Chondrocyte (in vitro differentiated cells): ENCODE data around the gene DNAJC3. TPM values are rescaled to one million over a fixed set of nuclear protein-coding genes. Genes with fewer than 3 reads are reported as not detected.
"Not testable (repeated sequence)": the region's sequence is repeated elsewhere in the genome, so short reads cannot be mapped to it uniquely, and the experiment has no call there.

ENCODE experiments used
- DNase-seq: peaks from one replicate; pipeline ENCODE4 v3.0.0; 2021; ENCODE audit warnings: mixed read lengths, low spot score
- H3K27ac Mint-ChIP-seq: one replicate; pipeline ENCODE4 v1.8.0; 2021; ENCODE audit warnings: mild to moderate bottlenecking, moderate library complexity, mixed read lengths; ENCODE audit not compliant: unreplicated experiment
- H3K27me3 Mint-ChIP-seq: 2 replicates; pipeline ENCODE4 v1.8.0; 2021; ENCODE audit warnings: low read depth, mixed read lengths
- H3K36me3 Mint-ChIP-seq: 2 replicates; pipeline ENCODE4 v1.8.0; 2021; ENCODE audit warnings: low read depth, mixed read lengths
- H3K4me1 Mint-ChIP-seq: 2 replicates; pipeline ENCODE4 v1.8.0; 2021; ENCODE audit warnings: low read depth, mild to moderate bottlenecking, mixed read lengths
- H3K4me3 Mint-ChIP-seq: one replicate; pipeline ENCODE4 v1.8.0; 2021; ENCODE audit warnings: mild to moderate bottlenecking, moderate library complexity, mixed read lengths; ENCODE audit not compliant: unreplicated experiment
- H3K9me3 Mint-ChIP-seq: 2 replicates; pipeline ENCODE4 v1.8.0; 2021; ENCODE audit warnings: low read depth, mixed read lengths
- CTCF ChIP-seq: fragments of 200-600 bp; sonication (generic); IDR thresholded peaks from 2 replicates; pipeline ENCODE4 v1.5.0; 2021; ENCODE audit warnings: antibody characterized with exemption, mild to moderate bottlenecking, moderate library complexity
- total RNA-seq: library from RNA; stranded (reverse); gene quantifications from 3 replicates; pipeline ENCODE4 v1.2.1, GENCODE V29; 2021

DNAJC3 gene
- total RNA-seq, 1 donor from 2014 or later, result 53.9 TPM

- H3K36me3 Mint-ChIP-seq, result peaks cover 20% of the 10 kb centered on the region
- no peak overlapping the region for H3K4me3 Mint-ChIP-seq
- peaks cover 10% of the 10 kb centered on the region for H3K4me1 Mint-ChIP-seq
- no peaks in the 10 kb centered on the region for H3K27me3 Mint-ChIP-seq
- TF ChIP-seq CTCF, result no peak
- no peak overlapping the region for H3K27ac Mint-ChIP-seq
- DNase-seq, result no peak
- H3K9me3 Mint-ChIP-seq, result peaks cover 8% of the 10 kb centered on the region
Observed at GRCh38 chr13:95710313-95710712, 33.4 kb downstream of the DNAJC3 start.

- not testable (repeated sequence) for H3K27ac Mint-ChIP-seq, H3K27me3 Mint-ChIP-seq, H3K9me3 Mint-ChIP-seq, H3K4me1 Mint-ChIP-seq, DNase-seq, H3K4me3 Mint-ChIP-seq
- H3K36me3 Mint-ChIP-seq, result peaks cover 20% of the 10 kb centered on the region
Observed at GRCh38 chr13:95712846-95713245, 35.9 kb downstream of the DNAJC3 start.

GRCh38 chr13:95713651-95714050 is 36.7 kb downstream of the DNAJC3 start:
- Mint-ChIP-seq H3K27ac (no peak overlapping the region), H3K4me1 (peaks cover 3% of the 10 kb centered on the region), H3K4me3 (no peak overlapping the region), H3K27me3 (no peaks in the 10 kb centered on the region), H3K9me3 (peaks cover 8% of the 10 kb centered on the region), H3K36me3 (peaks cover 20% of the 10 kb centered on the region)
- no peak for TF ChIP-seq CTCF
- DNase-seq, result no peak

- Mint-ChIP-seq H3K27ac (no peak overlapping the region), H3K4me1 (no peaks in the 10 kb centered on the region), H3K27me3 (no peaks in the 10 kb centered on the region), H3K4me3 (no peak overlapping the region), H3K9me3 (peaks cover 8% of the 10 kb centered on the region), H3K36me3 (peaks cover 20% of the 10 kb centered on the region)
- no peak for DNase-seq
- TF ChIP-seq CTCF, result no peak
Observed at GRCh38 chr13:95714142-95714832, 37.3 kb downstream of the DNAJC3 start.

- no peak for TF ChIP-seq CTCF
- no peaks in the 10 kb centered on the region for H3K27me3 Mint-ChIP-seq
- H3K4me3 Mint-ChIP-seq, result no peak overlapping the region
- H3K36me3 Mint-ChIP-seq, result peaks cover 17% of the 10 kb centered on the region
- H3K4me1 Mint-ChIP-seq, result no peaks in the 10 kb centered on the region
- H3K27ac Mint-ChIP-seq, result no peak overlapping the region
- no peak for DNase-seq
- H3K9me3 Mint-ChIP-seq, result peaks cover 8% of the 10 kb centered on the region
Observed at GRCh38 chr13:95716231-95716630, 39.3 kb downstream of the DNAJC3 start.

DNA sequence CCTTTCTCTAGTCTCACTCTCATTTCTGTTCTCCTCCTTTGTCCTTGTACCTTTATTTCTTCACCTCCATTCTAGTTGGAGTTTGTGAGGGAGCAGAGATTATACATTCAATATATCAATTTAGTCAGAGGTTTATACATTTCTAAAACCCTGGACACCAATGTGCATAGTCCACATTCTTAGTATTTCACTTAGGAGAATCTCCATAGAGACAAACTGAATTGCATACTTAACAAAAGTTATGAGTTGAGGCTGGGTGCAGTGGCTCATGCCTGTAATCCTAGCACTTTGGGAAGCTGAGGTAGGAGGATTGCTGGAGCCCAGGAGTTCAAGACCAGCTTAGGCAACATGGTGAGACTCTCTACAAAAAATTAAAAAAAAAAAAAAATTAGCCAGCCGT is 45.3 kb downstream of the DNAJC3 start:
- Mint-ChIP-seq H3K9me3 (no peaks in the 10 kb centered on the region), H3K4me1 (peaks cover 4% of the 10 kb centered on the region), H3K27ac (no peak overlapping the region), H3K27me3 (no peaks in the 10 kb centered on the region), H3K36me3 (peaks cover 6% of the 10 kb centered on the region), H3K4me3 (no peak overlapping the region)
- no peak for TF ChIP-seq CTCF
- no peak for DNase-seq
